Neural cell (in vitro differentiated cells): ENCODE data around the gene HDGFL3. TPM values are rescaled to one million over a fixed set of nuclear protein-coding genes. Genes with fewer than 3 reads are reported as not detected.

Source experiments
- H2AFZ ChIP-seq: fragments of 200-600, 300-800 bp; sonication (generic), shearing (Covaris generic); 2 replicates; pipeline ENCODE4 v1.6.0; 2014; ENCODE audit warnings: low read depth, mild to moderate bottlenecking, antibody characterized with exemption, low read length, moderate library complexity
- H3F3A ChIP-seq: fragments of 200-600 bp; shearing (Covaris generic); 2 replicates; pipeline ENCODE4 v1.6.1; 2016; ENCODE audit warnings: mild to moderate bottlenecking, moderate library complexity, mixed read lengths, antibody characterized with exemption, low read length; ENCODE audit not compliant: insufficient read depth, poor library complexity, severe bottlenecking
- H3K27ac ChIP-seq: fragments of 200-600, 300-800 bp; sonication (generic), shearing (Covaris generic); 2 replicates; pipeline ENCODE4 v1.5.1; 2014; ENCODE audit warnings: mild to moderate bottlenecking, low read length, moderate library complexity
- H3K27me3 ChIP-seq: fragments of 300-800, 200-600 bp; sonication (generic), shearing (Covaris generic); 2 replicates; pipeline ENCODE4 v1.6.0; 2014; ENCODE audit warnings: mild to moderate bottlenecking, low read depth, low read length, moderate library complexity; ENCODE audit not compliant: insufficient read depth
- H3K36me3 ChIP-seq: fragments of 300-800, 200-600 bp; sonication (generic), shearing (Covaris generic); 2 replicates; pipeline ENCODE4 v1.5.1; 2014; ENCODE audit warnings: mild to moderate bottlenecking, antibody characterized with exemption, low read length, moderate library complexity; ENCODE audit not compliant: insufficient read depth
- H3K4me2 ChIP-seq: fragments of 300-800, 200-600 bp; sonication (generic), shearing (Covaris generic); 2 replicates; pipeline ENCODE4 v1.6.0; 2014; ENCODE audit warnings: mild to moderate bottlenecking, low read length
- H3K4me3 ChIP-seq: fragments of 300-800, 200-600 bp; sonication (generic), shearing (Covaris generic); 2 replicates; pipeline ENCODE4 v1.5.1; 2014; ENCODE audit warnings: mild to moderate bottlenecking, low read length, moderate library complexity
- H3K79me2 ChIP-seq: fragments of 200-600 bp; shearing (Covaris generic); replicated peaks from 2 replicates; pipeline ENCODE4 v1.6.0; 2014; ENCODE audit warnings: mild to moderate bottlenecking, low read length, moderate library complexity; ENCODE audit not compliant: insufficient read depth
- H3K9ac ChIP-seq: fragments of 300-800, 200-600 bp; sonication (generic), shearing (Covaris generic); 2 replicates; pipeline ENCODE4 v1.6.1; 2016; ENCODE audit warnings: mild to moderate bottlenecking, low read length, mixed read lengths
- H3K9me2 ChIP-seq: fragments of 200-600 bp; shearing (Covaris generic); 2 replicates; pipeline ENCODE4 v1.6.1; 2016; ENCODE audit warnings: mild to moderate bottlenecking, low read length, mixed read lengths; ENCODE audit not compliant: insufficient read depth
- H3K9me3 ChIP-seq: fragments of 200-600, 300-800 bp; sonication (generic), shearing (Covaris generic); 2 replicates; pipeline ENCODE4 v1.6.1; 2016; ENCODE audit warnings: mild to moderate bottlenecking, mixed run types, low read length, moderate library complexity, mixed read lengths
- H4K20me1 ChIP-seq: fragments of 200-600 bp; shearing (Covaris generic); 2 replicates; pipeline ENCODE4 v1.6.1; 2016; ENCODE audit warnings: mild to moderate bottlenecking, mixed run types; ENCODE audit not compliant: insufficient read depth
- CTCF ChIP-seq: fragments of 450-650 bp; IDR thresholded peaks from 2 replicates; pipeline ENCODE4 v1.5.1; 2014; ENCODE audit warnings: antibody characterized with exemption, mild to moderate bottlenecking, moderate library complexity; ENCODE audit not compliant: poor library complexity, severe bottlenecking
- EP300 ChIP-seq: fragments of 450-650 bp; conservative IDR thresholded peaks from 2 replicates; pipeline ENCODE4 v1.6.1; 2014; ENCODE audit warnings: antibody characterized with exemption, mild to moderate bottlenecking, moderate library complexity; ENCODE audit not compliant: poor library complexity, severe bottlenecking
- EZH2 ChIP-seq: fragments of 200-600, 300-800 bp; shearing (Covaris generic), sonication (generic); IDR thresholded peaks from 2 replicates; pipeline ENCODE4 v1.6.1; 2014; ENCODE audit warnings: antibody characterized with exemption, low read length, borderline replicate concordance, mild to moderate bottlenecking; ENCODE audit not compliant: insufficient read depth, poor library complexity, severe bottlenecking
- MXI1 ChIP-seq: fragments of 450-650 bp; conservative IDR thresholded peaks from 2 replicates; pipeline ENCODE4 v1.6.1; 2014; ENCODE audit warnings: antibody characterized with exemption, mild to moderate bottlenecking; ENCODE audit not compliant: poor library complexity, severe bottlenecking
- POLR2AphosphoS5 ChIP-seq: IDR thresholded peaks from 2 replicates; pipeline ENCODE4 v1.6.1; 2012
- RAD21 ChIP-seq: fragments of 450-650 bp; conservative IDR thresholded peaks from 2 replicates; pipeline ENCODE4 v1.6.1; 2014; ENCODE audit warnings: antibody characterized with exemption, mild to moderate bottlenecking, moderate library complexity
- REST ChIP-seq: IDR thresholded peaks from 2 replicates; pipeline ENCODE4 v1.6.1; 2012; ENCODE audit warnings: borderline replicate concordance
- SMC3 ChIP-seq: fragments of 450-650 bp; conservative IDR thresholded peaks from 2 replicates; pipeline ENCODE4 v1.6.1; 2014; ENCODE audit warnings: antibody characterized with exemption, mild to moderate bottlenecking, moderate library complexity; ENCODE audit not compliant: poor library complexity
- TAF1 ChIP-seq: IDR thresholded peaks from 2 replicates; pipeline ENCODE4 v1.6.1; 2012; ENCODE audit warnings: low read depth
- polyA plus RNA-seq: library from polyadenylated mRNA; depleted of rRNA; stranded (reverse); fragments of >200 nt; gene quantifications from 2 replicates; pipeline ENCODE4 v1.2.3, GENCODE V29; 2014

Gene HDGFL3
- polyA plus RNA-seq, 1 donor from 2014 or later, result 339 TPM

- no peaks in the 10 kb centered on the region for H4K20me1 ChIP-seq
- H3K9me2 ChIP-seq, result no peaks in the 10 kb centered on the region
- TF ChIP-seq SMC3, result no peak
- no peak for TF ChIP-seq CTCF
- no peak for TF ChIP-seq REST
- no peak for TF ChIP-seq EP300
- no peak for TF ChIP-seq EZH2
- no peak for TF ChIP-seq MXI1
- TF ChIP-seq RAD21, result no peak
- no peak for TF ChIP-seq TAF1
- TF ChIP-seq POLR2AphosphoS5, result no peak
- H3K27ac ChIP-seq, result no peak overlapping the region
- H3K79me2 ChIP-seq, result no peaks in the 10 kb centered on the region
- H3K36me3 ChIP-seq, result no peaks in the 10 kb centered on the region
- H3K4me2 ChIP-seq, result no peak overlapping the region
- no peak overlapping the region for H3K4me3 ChIP-seq
- peaks cover 8% of the 10 kb centered on the region for H3K27me3 ChIP-seq
- H2AFZ ChIP-seq, result no peak overlapping the region
- no peak overlapping the region for H3K9ac ChIP-seq
- H3K9me3 ChIP-seq, result no peaks in the 10 kb centered on the region
- H3F3A ChIP-seq, result no peaks in the 10 kb centered on the region
These were observed 105.3 kb downstream of the HDGFL3 start for GRCh38 chr15:83102346-83102745.

DNA sequence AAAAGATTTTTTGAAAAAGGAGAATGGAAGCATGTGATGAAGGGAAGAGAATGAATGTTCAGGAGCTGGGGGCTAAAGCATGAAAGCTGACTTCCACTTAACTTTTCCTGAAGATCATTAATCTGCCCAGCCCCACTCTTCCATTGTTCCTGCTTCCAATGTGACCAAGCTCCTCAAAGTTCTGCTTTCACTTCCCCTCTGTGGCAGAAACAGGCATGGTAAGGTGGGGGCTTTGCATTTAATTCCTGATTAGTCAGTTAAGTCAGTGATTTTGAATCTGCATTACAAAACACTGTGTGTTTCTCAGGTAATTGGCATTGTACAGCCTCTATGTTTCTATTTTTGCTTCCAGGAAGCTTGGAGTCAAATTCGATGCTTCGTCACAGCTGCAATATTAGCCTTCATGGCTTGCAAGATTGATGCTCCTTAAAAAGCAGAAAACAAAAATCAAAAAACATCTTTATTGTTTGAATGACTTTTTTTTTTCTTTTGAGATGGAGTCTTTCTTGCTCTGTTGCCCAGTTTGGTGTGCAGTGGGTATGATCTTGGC lies 107.5 kb downstream of the HDGFL3 start:
- no peak overlapping the region for H3K4me2 ChIP-seq
- H3K9ac ChIP-seq, result no peak overlapping the region
- H3F3A ChIP-seq, result no peaks in the 10 kb centered on the region
- H4K20me1 ChIP-seq, result no peaks in the 10 kb centered on the region
- H3K79me2 ChIP-seq, result no peaks in the 10 kb centered on the region
- no peak overlapping the region for H3K27ac ChIP-seq
- peaks cover 4% of the 10 kb centered on the region for H3K36me3 ChIP-seq
- H3K9me2 ChIP-seq, result no peaks in the 10 kb centered on the region
- TF ChIP-seq MXI1, result no peak
- TF ChIP-seq RAD21, result no peak
- no peak for TF ChIP-seq CTCF
- TF ChIP-seq EP300, result no peak
- TF ChIP-seq REST, result no peak
- TF ChIP-seq EZH2, result no peak
- TF ChIP-seq TAF1, result no peak
- no peak for TF ChIP-seq POLR2AphosphoS5
- TF ChIP-seq SMC3, result no peak
- no peak overlapping the region for H3K4me3 ChIP-seq
- no peaks in the 10 kb centered on the region for H3K9me3 ChIP-seq
- no peaks in the 10 kb centered on the region for H3K27me3 ChIP-seq
- H2AFZ ChIP-seq, result no peak overlapping the region
